ENCODE measurements around the gene YIPF4.
"Not testable (repeated sequence)": the region's sequence is repeated elsewhere in the genome, so short reads cannot be mapped to it uniquely, and the experiment has no call there.

The YIPF4 gene

DNA sequence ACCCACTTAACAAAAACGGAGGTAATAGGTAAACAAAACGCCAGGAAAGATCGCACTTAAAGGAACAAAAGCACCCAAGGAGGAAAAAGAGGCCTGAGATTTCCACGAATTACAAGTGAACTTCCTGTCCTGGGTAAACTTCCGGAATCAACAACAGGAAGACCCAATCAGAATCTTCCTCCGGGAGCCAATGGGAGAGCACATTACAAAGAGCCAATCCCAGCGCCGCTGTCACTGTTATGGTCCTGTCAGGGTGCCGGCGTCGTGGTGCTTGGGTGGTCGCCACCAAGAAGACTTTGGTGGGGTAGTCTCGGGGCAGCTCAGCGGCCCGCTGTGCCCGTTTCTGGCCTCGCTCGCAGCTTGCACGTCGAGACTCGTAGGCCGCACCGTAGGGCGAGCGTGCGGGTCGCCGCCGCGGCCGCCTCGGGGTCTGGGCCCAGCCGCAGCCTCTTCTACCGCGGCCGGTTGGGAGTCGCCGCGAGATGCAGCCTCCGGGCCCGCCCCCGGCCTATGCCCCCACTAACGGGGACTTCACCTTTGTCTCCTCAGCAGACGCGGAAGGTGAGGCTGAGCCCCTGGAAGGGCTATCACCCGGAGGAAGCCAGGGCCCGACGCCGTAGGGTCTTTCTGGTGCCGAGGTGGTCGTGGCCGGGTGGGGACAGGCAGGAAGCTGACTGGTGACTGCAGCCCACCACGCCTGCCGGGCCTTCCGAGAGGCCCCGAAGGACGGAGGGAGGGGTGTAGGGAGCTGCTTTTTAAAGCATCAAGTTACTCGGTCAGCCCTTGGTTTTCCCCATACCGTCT, at the start of gene YIPF4:
YIPF4 (plus strand) TSS at position 231 of the 804 bp plus-strand sequence; CDS start at position 483, 252 bp downstream.
- no peak for DNase-seq

DNA sequence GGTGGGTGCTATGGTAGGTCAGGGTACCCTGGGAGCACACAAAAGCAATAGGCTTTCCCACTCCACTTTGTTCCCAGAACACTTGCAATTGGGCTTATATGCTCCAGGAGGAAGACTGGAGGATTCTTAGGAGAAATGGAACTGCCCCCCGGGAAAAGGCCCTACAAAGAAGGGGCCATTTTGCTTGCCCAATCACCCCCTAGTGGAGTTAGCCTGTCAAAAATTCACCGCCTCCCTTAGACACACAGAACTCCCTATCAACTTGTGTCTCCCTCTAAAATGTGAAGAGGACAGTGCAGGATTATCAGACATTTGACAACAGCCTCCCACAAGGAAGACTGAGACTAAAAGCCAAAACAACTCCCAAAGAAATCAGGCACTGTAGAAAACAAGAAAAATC, 49.5 kb upstream of the YIPF4 start:
- no peak for DNase-seq

DNA sequence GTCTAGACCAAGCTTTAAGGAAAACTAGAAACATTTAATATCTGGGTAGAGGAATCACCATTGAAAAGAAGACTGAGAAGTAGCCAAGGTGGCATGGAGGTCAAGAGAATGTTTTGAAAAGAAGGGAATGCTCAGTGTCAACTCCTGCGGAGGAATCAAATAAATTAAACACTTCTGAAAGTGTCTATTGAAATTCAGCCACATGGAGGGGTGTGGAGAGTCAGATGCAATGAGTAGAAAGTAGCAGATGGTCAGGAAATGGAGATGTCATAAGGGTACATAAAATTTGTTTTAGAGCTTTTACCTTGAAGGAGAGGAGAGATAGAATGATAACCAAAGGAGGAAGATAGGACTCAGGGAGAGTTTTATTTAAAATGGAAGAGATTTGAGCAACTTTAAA, 48.1 kb upstream of the YIPF4 start:
- no peak for DNase-seq

DNA sequence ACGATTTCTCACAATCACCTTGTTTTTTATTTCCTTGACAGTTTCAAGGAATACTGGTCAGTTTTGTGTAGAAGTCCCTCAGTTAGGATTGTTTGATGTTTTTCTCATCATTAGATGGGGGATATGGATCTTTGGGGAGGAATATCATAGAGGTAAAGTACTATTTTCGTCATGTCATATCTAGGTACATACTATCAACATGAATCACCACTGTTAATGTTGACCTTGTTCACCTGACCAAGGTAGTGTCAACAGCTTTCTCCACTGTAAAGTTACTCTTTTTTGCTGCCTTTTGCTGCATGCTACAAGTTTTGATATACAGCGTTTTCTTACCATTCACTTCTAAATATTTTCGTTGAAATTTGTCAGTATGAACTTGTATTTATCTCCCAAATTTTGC, 45.7 kb upstream of the YIPF4 start:
- DNase-seq: no peak

DNA sequence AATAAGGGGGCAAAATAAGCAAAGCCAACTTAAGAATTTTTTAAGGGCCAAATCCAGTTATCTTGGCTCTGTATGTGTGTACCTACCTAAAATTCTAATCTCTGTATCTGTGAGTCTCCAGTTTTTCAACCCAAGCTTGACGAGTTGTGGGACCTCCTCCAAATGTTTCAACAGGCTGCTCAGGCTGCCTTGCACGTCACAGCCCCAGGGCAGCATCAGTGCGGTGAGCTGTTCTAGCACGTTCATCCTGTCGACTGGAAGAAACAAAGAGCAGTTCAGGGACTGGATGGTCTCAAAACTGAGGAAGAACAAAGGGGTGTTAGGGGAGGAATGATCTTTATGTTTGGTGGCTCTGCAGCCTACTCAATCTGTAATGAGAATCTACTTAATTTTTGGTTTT, 42.4 kb upstream of the YIPF4 start:
- DNase-seq: no peak

DNA sequence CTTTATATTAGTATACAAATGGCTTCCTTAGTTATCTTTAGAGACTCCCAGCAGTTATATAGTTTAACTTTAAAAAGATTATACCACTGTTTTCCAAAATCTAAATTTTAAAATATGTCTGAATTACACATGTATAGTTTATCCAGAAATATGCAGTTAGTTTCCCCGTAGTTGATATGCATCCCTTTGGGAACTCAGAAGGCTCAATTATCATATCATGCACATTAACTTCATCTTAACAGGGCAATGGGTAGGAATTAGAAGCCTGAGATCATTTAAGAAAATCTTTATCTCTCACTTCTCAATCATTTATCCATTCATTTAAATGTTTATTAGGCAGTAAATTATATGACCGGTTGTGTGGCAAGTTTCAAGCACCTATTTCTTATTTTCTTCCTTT, 40.2 kb upstream of the YIPF4 start:
- DNase-seq: no peak

DNA sequence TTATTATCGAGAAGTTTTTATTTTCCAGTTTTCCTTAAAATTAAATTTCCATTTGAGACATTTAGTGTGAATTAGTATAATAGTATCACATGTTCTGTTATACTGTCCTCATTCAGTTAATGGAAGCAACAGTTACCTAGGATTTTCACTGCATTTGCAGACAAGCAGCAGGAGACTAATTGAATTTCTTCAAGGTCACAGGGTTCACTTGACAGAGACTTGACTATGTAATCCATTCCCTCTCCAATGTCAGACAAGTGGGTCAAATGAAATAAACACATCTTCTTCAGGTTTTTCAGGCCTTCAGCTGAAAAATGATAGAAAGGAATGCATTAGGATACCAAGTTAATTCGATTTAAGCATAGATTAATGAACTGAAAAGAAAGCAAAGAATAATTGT, 39.7 kb upstream of the YIPF4 start:
- DNase-seq: no peak

DNA sequence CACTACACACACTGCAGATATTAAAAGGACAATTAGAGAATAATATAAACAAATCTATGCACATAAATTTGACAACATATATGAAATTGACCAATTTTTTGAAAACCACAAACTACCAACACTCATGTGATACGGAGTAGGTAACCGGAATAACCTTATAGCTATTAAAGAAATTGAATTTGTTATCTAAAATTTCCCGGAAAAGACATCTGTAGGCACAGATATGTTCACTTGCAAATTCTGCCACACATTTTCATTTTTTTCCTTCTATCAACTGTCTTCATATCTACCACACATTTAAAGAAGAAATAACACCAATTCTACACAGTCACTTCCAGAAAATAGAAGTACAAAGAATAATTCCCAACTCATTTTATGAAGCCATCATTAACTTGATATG, 35.4 kb upstream of the YIPF4 start:
- DNase-seq: no peak

DNA sequence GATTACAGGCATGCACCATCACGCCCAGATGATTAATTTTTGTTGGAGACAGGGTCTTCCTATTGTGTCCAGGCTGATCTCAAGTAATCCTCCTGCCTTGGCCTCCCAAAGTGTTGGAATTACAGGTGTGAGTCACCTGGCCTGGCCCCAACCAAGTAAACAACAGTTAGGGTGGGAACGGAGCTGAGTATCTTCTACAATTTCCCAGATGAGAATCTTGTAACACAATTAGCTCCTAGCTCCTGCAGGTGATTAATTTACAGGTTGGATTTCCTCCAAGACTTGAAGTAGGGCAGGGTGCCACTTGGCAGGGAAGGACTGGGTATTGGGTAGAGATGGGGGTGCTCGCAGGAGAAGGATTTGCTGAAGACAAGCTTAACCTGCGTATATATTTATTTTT, 30.8 kb upstream of the YIPF4 start:
- DNase-seq: no peak

DNA sequence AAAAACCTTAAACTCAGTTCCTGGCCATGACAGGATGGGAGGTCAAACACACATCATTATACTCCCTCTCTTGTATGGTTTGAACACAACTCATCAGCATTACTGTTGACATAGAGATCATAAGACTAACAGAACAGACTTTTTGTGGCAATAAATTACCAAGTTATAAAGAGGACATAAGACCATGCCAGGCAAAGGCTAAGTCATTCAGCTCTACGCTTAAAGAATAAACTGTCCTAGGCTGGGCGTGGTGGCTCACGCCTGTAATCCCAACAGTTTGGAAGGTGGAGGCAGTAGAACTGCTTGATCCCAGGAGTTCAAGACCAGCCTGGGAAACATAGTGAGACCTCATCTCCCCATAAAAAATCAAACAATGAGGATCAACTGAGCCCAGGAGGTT, 29.4 kb upstream of the YIPF4 start:
- DNase-seq: no peak

DNA sequence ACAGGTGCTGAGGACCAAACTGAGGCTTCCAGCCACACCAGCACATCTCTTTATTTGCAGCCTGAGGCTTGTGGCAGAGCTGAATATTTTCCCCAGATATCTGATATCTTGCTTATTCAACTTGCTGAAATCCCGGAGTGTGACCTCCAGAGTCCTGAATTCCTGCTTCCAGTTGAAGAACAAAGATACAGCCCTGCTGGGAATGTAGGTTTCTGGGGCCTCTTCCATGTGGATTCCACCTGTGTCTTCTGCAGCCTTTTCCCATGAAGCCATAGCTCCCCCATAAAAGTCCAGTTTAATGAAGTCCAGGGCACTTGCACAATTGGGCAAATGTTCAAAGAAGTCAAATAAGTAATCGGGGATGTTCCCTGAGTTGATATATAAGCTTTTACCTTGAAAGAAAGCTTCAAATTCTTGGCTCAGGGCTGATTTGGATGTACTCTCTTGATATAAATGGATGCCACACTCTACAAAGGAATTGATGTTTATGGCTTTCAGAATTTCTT, 27.9 kb upstream of the YIPF4 start:
- DNase-seq: no peak

DNA sequence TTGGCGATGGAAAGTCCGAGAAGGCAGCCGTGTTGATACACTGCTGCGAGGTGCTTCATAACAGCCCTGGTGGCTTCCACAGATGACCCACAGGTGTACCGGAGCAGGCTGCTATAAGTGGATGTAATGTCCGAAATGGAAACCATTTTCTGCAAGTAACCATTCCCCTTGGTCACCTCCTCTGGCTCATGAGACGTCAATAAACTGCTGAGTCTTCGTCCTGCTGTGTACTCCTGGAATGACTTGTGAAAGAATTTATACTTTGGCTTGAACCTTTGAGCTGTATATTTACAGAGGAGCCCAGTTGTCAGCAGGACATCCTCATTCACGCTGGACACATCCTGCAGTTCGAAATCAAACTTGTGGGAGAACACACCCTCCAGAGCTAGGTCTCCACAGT, 27.4 kb upstream of the YIPF4 start:
- DNase-seq: no peak

DNA sequence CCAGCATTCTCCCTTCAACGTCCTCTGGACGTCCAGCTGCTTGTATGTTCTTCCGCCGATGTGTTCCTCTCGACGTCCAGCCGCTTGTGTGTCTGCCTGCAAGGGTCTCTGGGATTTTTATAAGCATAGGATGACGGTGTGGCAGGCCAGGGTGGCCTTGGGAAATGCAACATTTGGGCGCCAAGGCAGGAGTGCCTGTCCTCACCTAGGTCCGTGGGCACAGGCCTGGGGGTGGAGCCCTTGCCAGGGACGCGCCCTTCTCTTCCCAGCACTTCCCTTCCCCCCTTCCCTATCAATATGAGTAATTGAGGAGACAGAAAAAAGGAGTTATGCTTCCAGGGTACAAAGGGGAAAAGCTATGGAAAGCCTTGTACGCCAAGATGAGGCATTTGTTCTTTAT, 19.5 kb upstream of the YIPF4 start:
- no peak for DNase-seq

DNA sequence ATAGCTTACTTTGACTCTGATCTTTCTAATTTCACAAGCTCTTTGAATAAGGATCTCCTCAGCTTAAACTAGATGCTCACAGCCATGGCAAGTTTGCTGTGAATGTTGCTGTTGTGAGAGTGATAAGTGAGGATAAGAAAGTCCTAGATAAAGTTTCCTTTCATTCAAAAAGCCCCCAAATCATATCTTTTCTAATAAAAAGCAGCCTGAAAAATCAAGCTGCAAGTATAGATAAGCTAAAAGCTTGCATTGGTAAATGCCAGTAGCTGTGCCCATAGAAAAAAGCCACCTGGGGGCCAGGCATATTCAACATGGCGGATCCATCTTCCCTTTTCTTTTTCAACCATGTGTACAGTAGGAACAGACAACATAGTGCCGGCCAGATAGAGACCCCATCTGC, 17.3 kb upstream of the YIPF4 start:
- DNase-seq: no peak

DNA sequence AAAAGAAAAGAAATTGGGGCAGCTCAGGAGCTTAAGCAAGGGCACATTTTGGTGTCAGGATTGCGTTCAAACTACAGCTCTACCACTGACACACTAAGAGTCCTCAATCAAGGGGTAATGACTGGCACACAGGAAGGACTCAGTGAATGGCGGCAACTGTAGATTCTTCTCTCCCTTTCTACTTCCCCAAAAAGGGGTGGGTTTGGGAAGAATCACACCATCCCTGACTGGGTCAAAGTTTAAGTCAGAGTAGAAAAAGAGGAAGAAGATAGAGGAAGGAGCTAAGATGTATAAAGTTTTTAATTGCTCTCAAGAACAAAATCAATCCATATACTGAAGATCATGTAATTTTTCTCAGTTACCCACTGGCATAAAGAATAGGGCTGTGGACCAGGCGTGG, 15.6 kb upstream of the YIPF4 start:
- no peak for DNase-seq

DNA sequence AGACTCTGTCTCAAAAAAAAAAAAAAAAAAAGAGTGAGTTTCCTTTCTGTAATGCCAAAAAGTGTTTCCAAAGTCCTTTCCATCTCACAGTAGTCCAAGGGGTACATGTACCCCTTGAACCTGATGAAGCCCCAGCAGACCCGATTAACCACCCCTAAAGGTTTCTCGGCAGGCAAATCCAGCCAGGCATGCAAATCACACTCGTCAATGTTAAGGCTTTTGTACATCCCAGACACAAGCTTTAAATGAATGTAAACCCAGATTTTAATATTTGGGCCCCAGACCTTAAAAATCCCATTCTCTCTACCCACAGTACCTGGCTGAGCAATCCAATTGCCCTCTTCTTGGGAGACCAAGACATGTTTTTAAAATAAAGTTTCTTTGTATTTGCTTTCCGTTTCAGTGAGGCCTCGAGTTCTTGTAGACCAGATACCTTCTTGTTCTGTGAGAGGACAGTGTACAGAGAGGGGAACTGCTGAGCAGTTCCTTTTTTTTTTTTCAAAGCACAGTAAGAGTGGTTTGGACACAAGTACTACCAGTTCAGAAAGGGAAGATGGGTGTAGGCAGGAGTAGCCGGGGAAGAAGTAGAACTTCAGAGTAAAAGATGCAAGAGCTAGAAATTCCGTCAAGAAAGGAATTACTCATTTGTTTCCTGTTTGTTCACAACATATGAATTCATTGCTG, 13.1 kb upstream of the YIPF4 start, which contains the start of gene NLRC4:
NLRC4 (minus strand) TSS at position 465 of the 684 bp plus-strand sequence. CDS start 8,111 bp downstream, outside the sequence.
- no peak for DNase-seq

DNA sequence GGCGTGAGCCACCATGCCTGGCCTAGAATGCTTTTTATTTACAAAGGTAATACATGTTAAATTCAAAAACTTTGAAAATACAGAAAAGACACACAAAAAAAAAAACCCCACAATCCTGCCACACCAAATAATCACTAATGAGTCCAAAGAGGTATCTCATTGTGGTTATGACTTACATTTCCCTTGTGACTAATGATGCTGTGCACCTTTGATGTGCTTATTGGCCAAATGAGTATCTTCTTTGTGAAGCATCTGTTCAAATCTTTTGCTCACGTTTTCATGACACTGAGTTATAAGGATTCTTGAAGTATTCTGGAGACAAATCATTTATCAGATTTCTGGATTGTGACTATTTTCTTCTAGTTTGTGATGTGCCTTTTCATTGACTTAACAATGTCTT, 6.6 kb upstream of the YIPF4 start:
- DNase-seq: no peak

DNA sequence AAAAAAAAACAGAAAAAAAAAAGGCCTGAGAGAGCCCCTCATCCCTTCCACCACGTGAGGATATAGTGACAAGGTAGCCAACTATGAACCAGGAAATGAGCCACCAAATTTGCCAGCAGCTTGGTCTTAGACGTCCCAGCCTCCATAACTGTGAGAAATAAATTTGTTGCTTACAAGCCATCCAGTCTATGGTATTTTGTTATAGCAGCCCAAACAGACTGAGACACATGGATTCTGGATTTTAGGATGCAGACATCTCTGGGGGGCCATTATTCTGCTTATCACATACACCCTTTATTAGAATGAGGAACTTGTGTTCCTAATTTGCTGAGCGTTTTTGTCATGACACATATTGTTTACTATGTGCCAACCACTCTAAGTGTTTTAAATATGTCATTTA, 5.4 kb upstream of the YIPF4 start:
- DNase-seq: no peak

DNA sequence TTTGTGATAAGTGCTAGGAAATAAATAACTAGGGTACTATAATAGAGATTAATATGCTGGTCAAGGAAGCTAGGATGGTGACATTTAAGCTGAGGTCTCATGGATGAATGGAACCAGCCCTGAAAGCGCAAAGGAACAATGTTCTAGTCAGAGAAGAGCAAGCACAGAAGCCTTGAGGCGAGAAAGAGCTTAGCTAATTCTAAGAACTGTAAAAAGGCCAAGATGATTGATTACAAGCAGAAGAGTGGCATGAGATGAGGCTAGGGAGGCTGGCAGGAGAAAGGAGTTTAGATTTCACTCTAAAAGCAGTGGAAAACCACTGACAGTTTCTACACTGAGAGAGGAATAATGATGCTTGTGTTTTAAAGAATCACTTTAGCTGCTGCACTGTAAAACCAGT, 3.4 kb upstream of the YIPF4 start:
- no peak for DNase-seq

DNA sequence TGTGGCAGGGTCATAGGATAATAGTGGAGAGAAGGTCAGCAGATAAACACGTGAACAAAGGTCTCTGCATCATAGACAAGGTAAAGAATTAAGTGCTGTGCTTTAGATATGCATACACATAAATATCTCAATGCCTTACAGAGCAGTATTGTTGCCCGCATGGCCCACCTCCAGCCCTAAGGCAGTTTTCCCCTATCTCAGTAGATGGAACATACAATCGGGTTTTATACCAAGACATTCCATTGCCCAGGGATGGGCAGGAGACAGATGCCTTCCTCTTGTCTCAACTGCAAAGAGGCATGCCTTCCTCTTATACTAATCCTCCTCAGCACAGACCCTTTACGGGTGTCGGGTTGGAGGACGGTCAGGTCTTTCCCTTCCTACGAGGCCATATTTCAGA, 1.9 kb upstream of the YIPF4 start:
- DNase-seq: not testable (repeated sequence)

DNA sequence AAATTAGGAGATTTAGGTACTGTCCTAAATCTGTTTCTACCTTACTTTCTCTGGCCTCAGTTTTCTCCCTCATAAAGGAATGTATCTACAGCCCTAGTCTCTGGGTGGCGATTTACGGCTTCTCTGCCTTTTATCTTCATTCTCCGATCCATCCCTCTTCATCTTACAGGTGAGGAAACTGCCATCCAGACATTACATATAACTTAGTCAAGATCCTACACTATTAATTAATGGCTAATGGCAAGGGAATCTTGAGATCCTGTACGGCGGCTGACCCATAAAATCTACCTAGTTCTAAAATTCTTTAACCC, 386 bp upstream of the YIPF4 start:
- DNase-seq: no peak

DNA sequence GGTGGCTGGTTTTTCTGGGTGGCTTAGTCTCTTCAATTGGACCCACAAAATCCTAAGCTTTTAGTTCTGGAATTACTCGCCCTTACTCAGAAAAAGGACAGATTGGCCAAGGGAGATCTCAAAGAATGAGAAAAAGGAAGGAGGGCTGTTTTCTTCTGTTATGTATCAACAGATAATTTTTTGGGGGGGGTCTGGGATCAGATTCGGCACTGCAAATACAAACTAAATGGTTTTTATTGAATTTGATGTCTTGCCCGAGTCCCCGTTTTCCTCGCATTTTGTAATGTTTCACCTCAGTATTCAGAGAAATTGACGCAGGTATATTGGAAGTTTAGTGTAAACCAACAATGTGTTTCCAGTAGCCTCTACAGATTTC, 762 bp downstream of the YIPF4 start:
- no peak for DNase-seq

DNA sequence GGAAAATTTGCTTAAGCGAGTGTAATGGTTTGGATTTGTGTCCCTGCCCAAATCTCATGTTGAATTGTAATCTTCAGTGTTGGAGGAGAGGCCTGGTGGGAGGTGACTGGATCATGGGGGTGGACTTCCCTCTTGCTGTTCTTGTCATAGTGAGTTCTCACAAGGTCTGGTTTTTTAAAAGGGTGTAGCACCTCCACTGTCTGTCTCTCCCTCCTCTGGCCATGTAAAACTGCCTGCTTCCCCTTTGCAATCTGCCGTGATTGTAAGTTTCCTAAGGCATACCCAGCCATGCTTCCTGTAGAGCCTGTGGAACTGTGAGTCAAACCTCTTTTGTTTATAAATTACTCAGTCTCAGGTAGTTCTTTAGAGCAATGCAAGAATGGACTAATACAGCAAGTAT, 6.6 kb downstream of the YIPF4 start:
- DNase-seq: no peak

DNA sequence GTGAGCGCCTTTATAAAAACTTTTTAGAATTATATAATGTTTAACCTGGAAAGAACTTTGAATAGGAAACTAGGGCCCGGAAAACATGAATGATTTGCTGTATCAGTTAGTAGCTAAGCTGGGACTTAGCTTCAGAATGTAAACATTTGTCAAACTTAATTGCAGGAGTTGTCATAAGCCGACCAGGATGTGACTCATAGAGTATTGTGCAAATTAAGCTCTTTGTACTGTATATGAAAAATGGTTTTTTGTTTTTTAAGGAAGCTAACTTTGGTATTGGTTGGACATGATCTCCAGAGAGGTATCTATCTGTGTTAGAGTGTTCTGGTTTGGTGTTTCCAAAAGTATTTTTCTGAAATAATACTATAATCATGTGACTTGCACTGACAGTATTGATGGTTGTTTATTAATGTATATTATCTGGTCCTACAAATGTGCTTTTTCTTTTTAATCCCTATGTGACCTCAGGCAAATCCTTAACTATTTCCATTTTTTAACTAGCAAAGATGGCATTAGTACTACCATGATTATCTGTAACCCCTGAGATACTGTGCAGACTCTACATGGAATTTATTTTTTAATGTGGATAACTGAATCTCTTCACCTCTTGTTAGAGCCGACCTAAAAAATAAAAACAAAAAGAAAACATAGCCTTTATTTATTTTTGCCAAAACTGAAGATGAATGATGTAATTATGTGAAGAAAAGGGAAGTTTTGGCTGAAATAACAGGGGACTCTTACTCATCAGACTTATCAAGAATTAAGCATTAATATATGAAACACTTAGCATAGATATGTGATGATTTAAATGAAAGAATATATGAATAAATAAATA, 11.7 kb downstream of the YIPF4 start:
- no peak for DNase-seq

All from cortex of kidney (tissue), 1 donor.